Dedifferentiated amniotic fluid mesenchymal stem cell (primary cell): Measurements from ENCODE around the gene WDR54.

ENCODE experiments used
- DNase-seq: peaks from one replicate; pipeline ENCODE4 v3.0.0-alpha.2; 2016; ENCODE audit errors: extremely low spot score

The WDR54 gene

GRCh38 chr2:74421221-74421870 lies at the start of gene WDR54, which contains the start of gene C2orf81:
Gene WDR54, plus strand, starts transcription at chr2:74421730. Its CDS starts 424 bp downstream, at chr2:74422154.
Gene C2orf81, minus strand, starts transcription at chr2:74421619. Its CDS starts 59 bp downstream, at chr2:74421560.
- peak; percentile 53 for DNase-seq

GRCh38 chr2:74372674-74373073 lies 48.9 kb upstream of the WDR54 start:
- DNase-seq: no peak

- DNase-seq: no peak
Measured at GRCh38 chr2:74373221-74373676, 48.3 kb upstream of the WDR54 start.

- DNase-seq: no peak
Measured at GRCh38 chr2:74373985-74374384, 47.5 kb upstream of the WDR54 start.

- no peak for DNase-seq
Measured at GRCh38 chr2:74374509-74375205, 46.9 kb upstream of the WDR54 start.

GRCh38 chr2:74375838-74376237 lies 45.7 kb upstream of the WDR54 start:
- no peak for DNase-seq

- DNase-seq: no peak
Measured at GRCh38 chr2:74378007-74378406, 43.5 kb upstream of the WDR54 start.

- peak; percentile 55 for DNase-seq
Measured at GRCh38 chr2:74379851-74380789, 41.4 kb upstream of the WDR54 start, which contains the start of gene DCTN1. Gene DCTN1, minus strand, starts transcription at chr2:74380311. Its CDS starts 274 bp downstream, at chr2:74380037.

- no peak for DNase-seq
Measured at GRCh38 chr2:74381751-74382150, 39.8 kb upstream of the WDR54 start.

GRCh38 chr2:74383254-74383653 lies 38.3 kb upstream of the WDR54 start:
- DNase-seq: peak; percentile 44

- DNase-seq: no peak
Measured at GRCh38 chr2:74384051-74384450, 37.5 kb upstream of the WDR54 start.

- DNase-seq: no peak
Measured at GRCh38 chr2:74385396-74385795, 36.1 kb upstream of the WDR54 start.

- DNase-seq: peak; percentile 26
Measured at GRCh38 chr2:74387346-74387745, 34.2 kb upstream of the WDR54 start.

GRCh38 chr2:74390606-74391005 lies 30.9 kb upstream of the WDR54 start:
- DNase-seq: no peak

- DNase-seq: no peak
Measured at GRCh38 chr2:74391209-74391579, 30.3 kb upstream of the WDR54 start.

GRCh38 chr2:74391580-74392448 lies 29.7 kb upstream of the WDR54 start:
- peak; percentile 81 for DNase-seq

- no peak for DNase-seq
Measured at GRCh38 chr2:74392449-74392743, 29.1 kb upstream of the WDR54 start.

GRCh38 chr2:74393525-74393924 lies 28.0 kb upstream of the WDR54 start:
- no peak for DNase-seq

- DNase-seq: no peak
Measured at GRCh38 chr2:74396149-74396548, 25.4 kb upstream of the WDR54 start.

- DNase-seq: no peak
Measured at GRCh38 chr2:74399785-74400184, 21.7 kb upstream of the WDR54 start.

- DNase-seq: no peak
Measured at GRCh38 chr2:74401891-74402290, 19.6 kb upstream of the WDR54 start.
